Kidney (tissue), 14 donors: ENCODE results near the gene DDT. TPM values are rescaled to one million over a fixed set of nuclear protein-coding genes. Genes with fewer than 3 reads are reported as not detected.

ENCODE experiments used
- DNase-seq, 5 donors: peaks; one replicate each; pipeline ENCODE4 v3.0.0-alpha.2; 2013 to 2020
- FAIRE-seq: peaks from 2 replicates; lab custom pipeline; 2012; peaks lifted over from hg19 to GRCh38; lab: Jason Lieb, UNC
- H3K27ac ChIP-seq, 2 donors: one replicate each; pipeline ENCODE4 v1.7.0; 2013; ENCODE audit warnings: low read depth in 2 of 2, low read length in 2 of 2, inconsistent platforms in 1 of 2
- H3K27me3 ChIP-seq: one replicate; pipeline ENCODE4 v1.7.1; 2013; ENCODE audit warnings: low read length, inconsistent platforms; ENCODE audit not compliant: control insufficient read depth, insufficient read depth
- H3K36me3 ChIP-seq, 3 donors: one replicate each; pipeline versions ENCODE4 v1.7.0 to v1.7.1; 2013; ENCODE audit warnings: low read length in 3 of 3, control low read depth in 1 of 3, inconsistent platforms in 1 of 3; ENCODE audit not compliant: insufficient read depth in 3 of 3, control insufficient read depth in 2 of 3
- H3K4me1 ChIP-seq, 3 donors: one replicate each; pipeline versions ENCODE4 v1.7.0 to v1.7.1; 2013; ENCODE audit warnings: low read length in 3 of 3, inconsistent platforms in 1 of 3, low read depth in 1 of 3; ENCODE audit not compliant: control insufficient read depth in 2 of 3, insufficient read depth in 2 of 3
- H3K4me3 ChIP-seq, 3 donors: one replicate each; pipeline versions ENCODE4 v1.7.0 to v1.8.1; 2013; ENCODE audit warnings: low read length in 3 of 3, control low read depth in 1 of 3, inconsistent platforms in 1 of 3
- H3K9ac ChIP-seq, 3 donors: one replicate each; pipeline versions ENCODE4 v1.7.0 to v1.7.1; 2013; ENCODE audit warnings: low read length in 3 of 3, control low read depth in 1 of 3, inconsistent platforms in 1 of 3
- H3K9me3 ChIP-seq, 3 donors: one replicate each; pipeline versions ENCODE4 v1.7.0 to v1.7.1; 2013; ENCODE audit warnings: low read length in 3 of 3, control low read depth in 1 of 3, inconsistent platforms in 1 of 3; ENCODE audit not compliant: control insufficient read depth in 2 of 3, insufficient read depth in 1 of 3
- intact Hi-C: fragments of 100-400 bp; cut with DNase I; formaldehyde crosslinking; loops from one replicate; pipeline ENCODE4 v1.11.1; 2022
- polyA plus RNA-seq: library from polyadenylated mRNA; stranded (reverse); fragments of 350-450 nt; fragmentation: Illumina TruSeq; extraction: RNeasy Lipid Tissue Mini Kit (QIAGEN cat#74804); gene quantifications from one replicate; pipeline ENCODE4 v1.2.3, GENCODE V29; 2014; ENCODE audit warnings: low read depth, low replicate concordance; ENCODE audit not compliant: insufficient read depth
- total RNA-seq: library from RNA; stranded (reverse); fragmentation: NEBNext Ultra II Directional; extraction: Animal tissue kit (Norgen Biotek cat#: 25700); gene quantifications from one replicate; pipeline ENCODE4 v1.2.1, GENCODE V29; 2021
- TF ChIP-seq, protein P1 (sequence below): IDR thresholded peaks from 3 replicates; pipeline ENCODE4 v1.5.1; 2012; ENCODE audit warnings: mild to moderate bottlenecking, moderate library complexity, borderline replicate concordance; ENCODE audit not compliant: insufficient read depth; ENCODE audit errors: extremely low read depth
- donor health status: control.
- donor health status: control.
- donor health status: control.
- donor health status: control.
- donor health status: control.
- donor health status: DM: yes; HTN: yes; CAD: no.
- donor health status: Normal renal cell carcinoma (clear cell type).

The DDT gene
- total and polyA plus RNA-seq, 2 donors from 2014 or later: 97.4 to 448 TPM

- no peak for DNase-seq
- no peak for FAIRE-seq
- no peaks in the 10 kb centered on the region for H3K27me3 ChIP-seq
- no peak overlapping the region for H3K9ac ChIP-seq
- no peak overlapping the region for H3K4me3 ChIP-seq
- H3K36me3 ChIP-seq: no peaks in the 10 kb centered on the region
- peaks cover 0 to 4% (median 0%) of the 10 kb centered on the region in 3 donors for H3K4me1 ChIP-seq
- no peak overlapping the region for H3K27ac ChIP-seq
- no peaks in the 10 kb centered on the region for H3K9me3 ChIP-seq
- intact Hi-C loops: no loop called here
- TF ChIP-seq, protein P1, sequence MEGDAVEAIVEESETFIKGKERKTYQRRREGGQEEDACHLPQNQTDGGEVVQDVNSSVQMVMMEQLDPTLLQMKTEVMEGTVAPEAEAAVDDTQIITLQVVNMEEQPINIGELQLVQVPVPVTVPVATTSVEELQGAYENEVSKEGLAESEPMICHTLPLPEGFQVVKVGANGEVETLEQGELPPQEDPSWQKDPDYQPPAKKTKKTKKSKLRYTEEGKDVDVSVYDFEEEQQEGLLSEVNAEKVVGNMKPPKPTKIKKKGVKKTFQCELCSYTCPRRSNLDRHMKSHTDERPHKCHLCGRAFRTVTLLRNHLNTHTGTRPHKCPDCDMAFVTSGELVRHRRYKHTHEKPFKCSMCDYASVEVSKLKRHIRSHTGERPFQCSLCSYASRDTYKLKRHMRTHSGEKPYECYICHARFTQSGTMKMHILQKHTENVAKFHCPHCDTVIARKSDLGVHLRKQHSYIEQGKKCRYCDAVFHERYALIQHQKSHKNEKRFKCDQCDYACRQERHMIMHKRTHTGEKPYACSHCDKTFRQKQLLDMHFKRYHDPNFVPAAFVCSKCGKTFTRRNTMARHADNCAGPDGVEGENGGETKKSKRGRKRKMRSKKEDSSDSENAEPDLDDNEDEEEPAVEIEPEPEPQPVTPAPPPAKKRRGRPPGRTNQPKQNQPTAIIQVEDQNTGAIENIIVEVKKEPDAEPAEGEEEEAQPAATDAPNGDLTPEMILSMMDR: no peak
These were observed 33.2 kb upstream of the DDT start for GRCh38 chr22:24007253-24008021.

DNA sequence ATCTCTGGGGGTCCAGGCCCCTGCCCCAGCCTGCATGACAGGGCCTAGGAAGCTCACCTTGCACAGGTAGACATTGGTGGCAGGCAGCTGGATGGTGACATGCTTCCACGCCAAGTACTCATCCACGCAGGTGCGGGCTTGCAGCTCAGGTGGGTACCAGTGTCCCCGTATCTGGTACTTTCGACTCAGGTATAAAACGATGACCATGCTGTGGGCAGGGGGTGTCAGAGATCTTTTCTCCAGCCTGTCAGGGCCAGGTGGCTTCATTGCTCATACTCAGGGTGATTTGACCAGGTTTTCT, 32.6 kb upstream of the DDT start:
- H3K36me3 ChIP-seq: no peaks in the 10 kb centered on the region
- no peak for DNase-seq
- no peak overlapping the region for H3K9ac ChIP-seq
- TF ChIP-seq, protein P1: no peak
- no peaks in the 10 kb centered on the region for H3K9me3 ChIP-seq
- no peaks in the 10 kb centered on the region for H3K27me3 ChIP-seq
- H3K27ac ChIP-seq: no peak overlapping the region
- intact Hi-C loops: no loop called here
- FAIRE-seq: no peak
- no peak overlapping the region for H3K4me3 ChIP-seq
- H3K4me1 ChIP-seq: peaks cover 0 to 2% (median 0%) of the 10 kb centered on the region in 3 donors

- H3K4me3 ChIP-seq: no peak overlapping the region
- no peaks in the 10 kb centered on the region for H3K27me3 ChIP-seq
- no peaks in the 10 kb centered on the region for H3K9me3 ChIP-seq
- no peak overlapping the region for H3K9ac ChIP-seq
- FAIRE-seq (no peak), DNase-seq (no peak)
- TF ChIP-seq, protein P1: no peak
- no peaks in the 10 kb centered on the region for H3K4me1 ChIP-seq
- no peak overlapping the region for H3K27ac ChIP-seq
- intact Hi-C loops: no loop called here
- H3K36me3 ChIP-seq: no peaks in the 10 kb centered on the region
These were observed 32.1 kb upstream of the DDT start for GRCh38 chr22:24006207-24006913.
